ENCODE measurements around the gene CREBBP.
"Not testable (repeated sequence)": the region's sequence is repeated elsewhere in the genome, so short reads cannot be mapped to it uniquely, and the experiment has no call there.

CREBBP gene

GRCh38 chr16:3718628-3719027 lies 161.9 kb downstream of the CREBBP start:
- H3K27ac ChIP-seq (ENCODE audit: low read depth, low read length): no peak overlapping the region
- H3K9me3 ChIP-seq (ENCODE audit: control insufficient read depth, insufficient read depth, low read length): no peaks in the 10 kb centered on the region
- peaks cover 10% of the 10 kb centered on the region for H3K36me3 ChIP-seq (ENCODE audit: control insufficient read depth, insufficient read depth, low read length)
- H3K4me3 ChIP-seq (ENCODE audit: low read depth, low read length): no peak overlapping the region; the same call in 1 of the 2 replicates
- H3K4me1 ChIP-seq (ENCODE audit: control insufficient read depth, insufficient read depth, low read length): no peaks in the 10 kb centered on the region; the same call in 1 of the 2 replicates
- no peak overlapping the region for H3K9ac ChIP-seq (ENCODE audit: low read depth, low read length)
- no peaks in the 10 kb centered on the region for H3K27me3 ChIP-seq (ENCODE audit: control insufficient read depth, insufficient read depth, low read length)

- Histone ChIP-seq H3K27ac (ENCODE audit: low read depth, low read length) (peak overlapping the region; percentile 80), H3K9me3 (ENCODE audit: control insufficient read depth, insufficient read depth, low read length) (no peaks in the 10 kb centered on the region), H3K36me3 (ENCODE audit: control insufficient read depth, insufficient read depth, low read length) (peaks cover 16% of the 10 kb centered on the region), H3K4me1 (ENCODE audit: control insufficient read depth, insufficient read depth, low read length) (peaks cover 5% of the 10 kb centered on the region; the same call in 1 of the 2 replicates), H3K9ac (ENCODE audit: low read depth, low read length) (peak overlapping the region; percentile 90), H3K4me3 (ENCODE audit: low read depth, low read length) (peak overlapping the region; percentile 93), H3K27me3 (ENCODE audit: control insufficient read depth, insufficient read depth, low read length) (no peaks in the 10 kb centered on the region)
Measured at GRCh38 chr16:3718019-3718391, 162.5 kb downstream of the CREBBP start.

- H3K27me3 ChIP-seq (ENCODE audit: control insufficient read depth, insufficient read depth, low read length): no peaks in the 10 kb centered on the region
- peak within 1 kb of the TSS; percentile 90 for H3K9ac ChIP-seq (ENCODE audit: low read depth, low read length)
- H3K27ac ChIP-seq (ENCODE audit: low read depth, low read length): peak within 1 kb of the TSS; percentile 80
- peaks cover 18% of the 10 kb centered on the region for H3K36me3 ChIP-seq (ENCODE audit: control insufficient read depth, insufficient read depth, low read length)
- peak within 1 kb of the TSS; percentile 93 for H3K4me3 ChIP-seq (ENCODE audit: low read depth, low read length)
- no peaks in the 10 kb centered on the region for H3K9me3 ChIP-seq (ENCODE audit: control insufficient read depth, insufficient read depth, low read length)
- peaks cover 8% of the 10 kb centered on the region; the same call in 1 of the 2 replicates for H3K4me1 ChIP-seq (ENCODE audit: control insufficient read depth, insufficient read depth, low read length)
Measured at GRCh38 chr16:3717235-3718018, 163.1 kb downstream of the CREBBP start, which contains the start of gene TRAP1. TSS of gene TRAP1 (minus strand) at chr16:3717524. CDS start at chr16:3717508, 16 bp downstream.

- Histone ChIP-seq H3K36me3 (ENCODE audit: control insufficient read depth, insufficient read depth, low read length) (peaks cover 18% of the 10 kb centered on the region), H3K9me3 (ENCODE audit: control insufficient read depth, insufficient read depth, low read length) (no peaks in the 10 kb centered on the region), H3K9ac (ENCODE audit: low read depth, low read length) (peak overlapping the region; percentile 90), H3K27me3 (ENCODE audit: control insufficient read depth, insufficient read depth, low read length) (no peaks in the 10 kb centered on the region), H3K4me1 (ENCODE audit: control insufficient read depth, insufficient read depth, low read length) (peaks cover 8% of the 10 kb centered on the region; the same call in 1 of the 2 replicates), H3K4me3 (ENCODE audit: low read depth, low read length) (peak overlapping the region; percentile 93), H3K27ac (ENCODE audit: low read depth, low read length) (no peak overlapping the region)
Measured at GRCh38 chr16:3716831-3717234, 163.7 kb downstream of the CREBBP start.

GRCh38 chr16:3715430-3715829 lies 165.1 kb downstream of the CREBBP start:
- H3K9me3 ChIP-seq (ENCODE audit: control insufficient read depth, insufficient read depth, low read length): no peaks in the 10 kb centered on the region
- H3K4me1 ChIP-seq (ENCODE audit: control insufficient read depth, insufficient read depth, low read length): peaks cover 8% of the 10 kb centered on the region; the same call in 1 of the 2 replicates
- peaks cover 20% of the 10 kb centered on the region for H3K36me3 ChIP-seq (ENCODE audit: control insufficient read depth, insufficient read depth, low read length)
- no peak overlapping the region for H3K9ac ChIP-seq (ENCODE audit: low read depth, low read length)
- no peak overlapping the region for H3K27ac ChIP-seq (ENCODE audit: low read depth, low read length)
- H3K4me3 ChIP-seq (ENCODE audit: low read depth, low read length): no peak overlapping the region
- H3K27me3 ChIP-seq (ENCODE audit: control insufficient read depth, insufficient read depth, low read length): no peaks in the 10 kb centered on the region

GRCh38 chr16:3714378-3714777 lies 166.1 kb downstream of the CREBBP start:
- peaks cover 24% of the 10 kb centered on the region for H3K36me3 ChIP-seq (ENCODE audit: control insufficient read depth, insufficient read depth, low read length)
- not testable (repeated sequence) for H3K27me3 ChIP-seq (ENCODE audit: control insufficient read depth, insufficient read depth, low read length); H3K4me1 ChIP-seq (ENCODE audit: control insufficient read depth, insufficient read depth, low read length); H3K27ac ChIP-seq (ENCODE audit: low read depth, low read length); H3K9ac ChIP-seq (ENCODE audit: low read depth, low read length); H3K4me3 ChIP-seq (ENCODE audit: low read depth, low read length); H3K9me3 ChIP-seq (ENCODE audit: control insufficient read depth, insufficient read depth, low read length)

- no peak overlapping the region for H3K4me3 ChIP-seq (ENCODE audit: low read depth, low read length)
- H3K27me3 ChIP-seq (ENCODE audit: control insufficient read depth, insufficient read depth, low read length): no peaks in the 10 kb centered on the region
- no peak overlapping the region for H3K27ac ChIP-seq (ENCODE audit: low read depth, low read length)
- H3K36me3 ChIP-seq (ENCODE audit: control insufficient read depth, insufficient read depth, low read length): peaks cover 24% of the 10 kb centered on the region
- H3K9me3 ChIP-seq (ENCODE audit: control insufficient read depth, insufficient read depth, low read length): no peaks in the 10 kb centered on the region
- H3K4me1 ChIP-seq (ENCODE audit: control insufficient read depth, insufficient read depth, low read length): peaks cover 8% of the 10 kb centered on the region; the same call in 1 of the 2 replicates
- no peak overlapping the region for H3K9ac ChIP-seq (ENCODE audit: low read depth, low read length)
Measured at GRCh38 chr16:3713587-3714242, 166.8 kb downstream of the CREBBP start.

- H3K4me1 ChIP-seq (ENCODE audit: control insufficient read depth, insufficient read depth, low read length): peaks cover 8% of the 10 kb centered on the region; the same call in 1 of the 2 replicates
- no peak overlapping the region for H3K9ac ChIP-seq (ENCODE audit: low read depth, low read length)
- H3K27me3 ChIP-seq (ENCODE audit: control insufficient read depth, insufficient read depth, low read length): no peaks in the 10 kb centered on the region
- no peak overlapping the region for H3K4me3 ChIP-seq (ENCODE audit: low read depth, low read length)
- H3K9me3 ChIP-seq (ENCODE audit: control insufficient read depth, insufficient read depth, low read length): no peaks in the 10 kb centered on the region
- no peak overlapping the region for H3K27ac ChIP-seq (ENCODE audit: low read depth, low read length)
- peaks cover 24% of the 10 kb centered on the region for H3K36me3 ChIP-seq (ENCODE audit: control insufficient read depth, insufficient read depth, low read length)
Measured at GRCh38 chr16:3712861-3713372, 167.6 kb downstream of the CREBBP start.

- H3K9me3 ChIP-seq (ENCODE audit: control insufficient read depth, insufficient read depth, low read length): no peaks in the 10 kb centered on the region
- no peak overlapping the region for H3K9ac ChIP-seq (ENCODE audit: low read depth, low read length)
- no peak overlapping the region for H3K27ac ChIP-seq (ENCODE audit: low read depth, low read length)
- no peak overlapping the region for H3K4me3 ChIP-seq (ENCODE audit: low read depth, low read length)
- no peaks in the 10 kb centered on the region for H3K27me3 ChIP-seq (ENCODE audit: control insufficient read depth, insufficient read depth, low read length)
- H3K36me3 ChIP-seq (ENCODE audit: control insufficient read depth, insufficient read depth, low read length): peaks cover 15% of the 10 kb centered on the region
- no peaks in the 10 kb centered on the region for H3K4me1 ChIP-seq (ENCODE audit: control insufficient read depth, insufficient read depth, low read length)
Measured at GRCh38 chr16:3706253-3707012, 174.1 kb downstream of the CREBBP start.

- H3K9me3 ChIP-seq (ENCODE audit: control insufficient read depth, insufficient read depth, low read length): no peaks in the 10 kb centered on the region
- H3K4me3 ChIP-seq (ENCODE audit: low read depth, low read length): no peak overlapping the region
- no peak overlapping the region for H3K9ac ChIP-seq (ENCODE audit: low read depth, low read length)
- no peaks in the 10 kb centered on the region for H3K27me3 ChIP-seq (ENCODE audit: control insufficient read depth, insufficient read depth, low read length)
- H3K27ac ChIP-seq (ENCODE audit: low read depth, low read length): no peak overlapping the region
- H3K4me1 ChIP-seq (ENCODE audit: control insufficient read depth, insufficient read depth, low read length): no peaks in the 10 kb centered on the region
- H3K36me3 ChIP-seq (ENCODE audit: control insufficient read depth, insufficient read depth, low read length): peaks cover 12% of the 10 kb centered on the region
Measured at GRCh38 chr16:3702082-3702481, 178.4 kb downstream of the CREBBP start.
